Small intestine (tissue), 7 donors: ENCODE measurements around the gene RTP3. TPM values are rescaled to one million over a fixed set of nuclear protein-coding genes. Genes with fewer than 3 reads are reported as not detected.
"Not testable (repeated sequence)": the region's sequence is repeated elsewhere in the genome, so short reads cannot be mapped to it uniquely, and the experiment has no call there.

Experiments used
- DNase-seq, 2 donors: peaks; one replicate each; pipeline versions ENCODE4 v3.0.0 to v3.0.0-alpha.2; 2013
- FAIRE-seq: peaks from 2 replicates; lab custom pipeline; 2012; peaks lifted over from hg19 to GRCh38; lab: Jason Lieb, UNC
- H3K27ac ChIP-seq, 3 donors: one replicate each; pipeline ENCODE4 v1.5.1; 2013; ENCODE audit warnings: low read length in 2 of 3, mild to moderate bottlenecking in 2 of 3, control low read depth in 1 of 3, inconsistent platforms in 1 of 3, low read depth in 1 of 3, moderate library complexity in 1 of 3
- H3K27me3 ChIP-seq, 3 donors: one replicate each; pipeline ENCODE4 v1.6.1; 2013; ENCODE audit warnings: low read length in 3 of 3, inconsistent platforms in 1 of 3; ENCODE audit not compliant: control insufficient read depth in 3 of 3, insufficient read depth in 3 of 3
- H3K36me3 ChIP-seq, 3 donors: one replicate each; pipeline ENCODE4 v1.6.1; 2013; ENCODE audit warnings: low read length in 3 of 3, inconsistent platforms in 1 of 3, low read depth in 1 of 3, mild to moderate bottlenecking in 1 of 3, moderate library complexity in 1 of 3; ENCODE audit not compliant: control insufficient read depth in 3 of 3, insufficient read depth in 2 of 3
- H3K4me1 ChIP-seq, 3 donors: one replicate each; pipeline ENCODE4 v1.6.1; 2013; ENCODE audit warnings: low read length in 2 of 3, inconsistent platforms in 1 of 3, low read depth in 1 of 3, mild to moderate bottlenecking in 1 of 3, moderate library complexity in 1 of 3; ENCODE audit not compliant: control insufficient read depth in 3 of 3, insufficient read depth in 2 of 3
- H3K4me3 ChIP-seq, 3 donors: one replicate each; pipeline ENCODE4 v1.5.1; 2013; ENCODE audit warnings: low read length in 3 of 3, control low read depth in 1 of 3, inconsistent platforms in 1 of 3, low read depth in 1 of 3, mild to moderate bottlenecking in 1 of 3, moderate library complexity in 1 of 3
- H3K9me3 ChIP-seq, 2 donors: one replicate each; pipeline ENCODE4 v1.6.1; 2013; ENCODE audit warnings: low read depth in 1 of 2, low read length in 1 of 2; ENCODE audit not compliant: control insufficient read depth in 2 of 2, insufficient read depth in 1 of 2
- WGBS, 3 donors: extraction: QIAGEN DNeasy Blood & Tissue Kit; methylation state at CpG; one replicate each; pipeline ENCODE4 v1.1.7; 2013; 5-methylcytosine and 5-hydroxymethylcytosine counted together
- polyA plus RNA-seq, 4 donors: library from polyadenylated mRNA; stranded (reverse) in 3 of 4; unstranded in 1 of 4; fragments of 200-250 nt in 3 of 4; fragments of 120-200 nt in 1 of 4; gene quantifications; one replicate each; pipeline versions ENCODE4 v1.2.1 to v1.2.3, GENCODE V29; 2013
- donor health status: healthy with polysubstance abuse.
- donor health status: control.
- donor health status: control.
- donor health status: Bipolar disorder and iron deficiency.
- donor health status: healthy.

RTP3 gene
- polyA plus RNA-seq, 4 donors = 0.06 TPM; not detected in 3

DNA sequence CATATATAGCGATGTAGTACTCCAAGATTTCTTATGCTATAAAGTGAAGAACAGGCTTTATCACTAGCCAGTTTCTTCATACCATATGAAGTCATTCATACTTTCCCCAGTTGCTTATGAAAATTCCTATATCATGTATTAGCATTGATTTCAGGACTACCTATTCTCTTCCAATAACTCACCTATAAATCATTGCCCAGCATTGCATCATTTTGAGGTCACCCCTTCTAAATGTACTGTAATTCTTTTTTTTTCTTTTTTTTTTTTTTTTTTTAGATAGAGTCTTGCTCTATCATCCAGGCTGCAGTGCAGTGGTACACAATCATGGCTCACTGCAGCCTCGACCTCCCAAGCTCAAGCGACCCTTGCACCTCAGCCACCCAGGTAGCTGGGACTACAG, 27.1 kb downstream of the RTP3 start:
- H3K9me3 ChIP-seq = no peaks in the 10 kb centered on the region
- FAIRE-seq = no peak
- H3K4me1 ChIP-seq = no peaks in the 10 kb centered on the region
- H3K4me3 ChIP-seq = no peak overlapping the region
- no peak for DNase-seq
- WGBS, 3 donors = 90 to 93% (median 90%) methylated on average over 3 of the region's 3 CpGs
- H3K27ac ChIP-seq = no peak overlapping the region
- H3K27me3 ChIP-seq = no peaks in the 10 kb centered on the region
- H3K36me3 ChIP-seq = no peaks in the 10 kb centered on the region

DNA sequence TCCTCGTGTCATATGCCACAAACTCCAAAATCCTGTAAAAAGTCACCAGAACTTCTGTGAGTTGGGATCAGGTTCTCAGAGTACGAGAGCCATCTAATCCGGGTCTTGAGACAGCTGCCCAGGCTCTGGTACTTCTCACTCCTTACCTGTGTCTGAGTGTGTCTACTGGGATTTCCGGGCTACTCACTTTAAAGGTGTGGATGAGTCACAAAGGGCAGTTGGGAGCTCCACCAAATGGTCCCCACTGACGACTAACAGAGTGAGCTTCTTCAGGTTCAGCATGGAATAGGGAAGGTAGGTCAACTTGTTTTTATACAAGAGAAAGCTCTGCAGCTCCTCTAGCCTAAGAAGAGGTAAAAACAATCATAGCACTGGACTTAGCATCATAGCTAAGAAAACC, 29.5 kb downstream of the RTP3 start:
- Histone ChIP-seq H3K36me3 (no peaks in the 10 kb centered on the region), H3K9me3 (no peaks in the 10 kb centered on the region), H3K27me3 (no peaks in the 10 kb centered on the region), H3K4me1 (no peaks in the 10 kb centered on the region), H3K4me3 (no peak overlapping the region), H3K27ac (no peak overlapping the region)
- 87 to 89% (median 87%) methylated on average over 5 of the region's 5 CpGs for WGBS, 3 donors
- DNase-seq = no peak
- no peak for FAIRE-seq

DNA sequence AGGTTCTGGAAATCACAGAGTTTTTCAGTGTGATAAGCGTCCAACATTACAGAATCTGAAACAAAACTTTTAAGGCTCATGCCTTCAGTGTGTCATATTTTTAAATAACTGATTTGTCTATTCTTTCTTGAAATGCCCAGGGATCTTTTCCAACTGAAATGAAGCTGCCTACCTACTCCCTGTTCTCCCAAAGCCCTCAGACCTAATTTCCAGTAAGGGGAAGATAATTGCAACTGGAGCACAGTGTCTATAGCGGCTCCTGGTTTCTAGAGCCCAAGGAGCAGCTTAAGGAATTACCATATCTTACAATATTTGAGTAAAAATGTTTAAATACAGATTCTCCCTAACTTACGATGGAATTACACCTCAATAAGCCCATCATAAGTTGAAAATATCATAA, 35.3 kb downstream of the RTP3 start:
- no peak for DNase-seq
- Histone ChIP-seq H3K9me3 (no peaks in the 10 kb centered on the region), H3K36me3 (no peaks in the 10 kb centered on the region), H3K4me1 (no peaks in the 10 kb centered on the region), H3K27me3 (no peaks in the 10 kb centered on the region), H3K27ac (no peak overlapping the region), H3K4me3 (no peak overlapping the region)
- 87 to 94% (median 88%) methylated on average over 3 of the region's 3 CpGs for WGBS, 3 donors
- FAIRE-seq = no peak

DNA sequence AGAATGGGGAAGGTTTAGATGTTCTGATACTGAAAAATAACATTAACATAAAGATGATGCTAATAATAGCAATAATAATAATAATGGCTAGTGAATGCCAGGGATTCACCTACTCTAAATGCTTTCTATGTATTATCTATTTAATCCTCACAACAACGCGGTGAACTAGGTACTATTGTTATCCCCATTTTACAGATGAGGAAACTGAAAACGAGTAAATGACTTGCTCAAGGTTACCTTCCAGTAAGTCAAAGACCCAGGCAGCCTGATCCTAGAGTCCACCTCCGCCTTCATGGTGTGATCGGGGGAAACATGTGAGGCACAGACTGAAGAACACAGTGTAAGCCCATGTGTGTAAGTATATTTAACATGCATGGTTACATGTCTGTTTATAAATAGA, 38.0 kb downstream of the RTP3 start:
- H3K4me1 ChIP-seq = no peaks in the 10 kb centered on the region
- whole genome bisulfite sequencing, 3 donors = 94 to 96% (median 96%) methylated on average over 5 of the region's 5 CpGs
- H3K9me3 ChIP-seq = no peaks in the 10 kb centered on the region
- DNase-seq (no peak), FAIRE-seq (no peak)
- no peak overlapping the region for H3K4me3 ChIP-seq
- H3K27ac ChIP-seq = no peak overlapping the region
- H3K36me3 ChIP-seq = no peaks in the 10 kb centered on the region
- no peaks in the 10 kb centered on the region for H3K27me3 ChIP-seq

DNA sequence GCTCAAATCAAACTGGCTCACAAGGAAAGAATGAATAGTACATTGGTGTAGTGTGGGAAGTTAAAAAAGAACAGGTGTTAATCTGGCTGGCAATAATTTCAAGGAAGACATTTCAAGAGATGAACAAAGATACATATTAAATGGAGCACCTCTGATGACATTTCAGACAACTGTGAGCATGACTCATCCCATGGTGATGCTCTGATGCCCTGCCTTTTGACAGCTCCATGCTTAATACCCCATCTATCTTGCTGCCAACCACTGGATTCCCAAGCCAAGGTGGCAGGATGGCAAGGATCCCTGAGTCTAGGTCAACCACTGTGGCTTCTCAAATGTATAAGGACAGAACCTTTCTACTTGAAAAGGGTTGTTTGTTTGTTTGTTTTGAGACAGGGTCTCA, 39.0 kb downstream of the RTP3 start:
- Histone ChIP-seq H3K4me3 (no peak overlapping the region), H3K9me3 (no peaks in the 10 kb centered on the region), H3K4me1 (no peaks in the 10 kb centered on the region), H3K27me3 (no peaks in the 10 kb centered on the region), H3K36me3 (no peaks in the 10 kb centered on the region), H3K27ac (no peak overlapping the region)
- DNase-seq = no peak
- FAIRE-seq = no peak

DNA sequence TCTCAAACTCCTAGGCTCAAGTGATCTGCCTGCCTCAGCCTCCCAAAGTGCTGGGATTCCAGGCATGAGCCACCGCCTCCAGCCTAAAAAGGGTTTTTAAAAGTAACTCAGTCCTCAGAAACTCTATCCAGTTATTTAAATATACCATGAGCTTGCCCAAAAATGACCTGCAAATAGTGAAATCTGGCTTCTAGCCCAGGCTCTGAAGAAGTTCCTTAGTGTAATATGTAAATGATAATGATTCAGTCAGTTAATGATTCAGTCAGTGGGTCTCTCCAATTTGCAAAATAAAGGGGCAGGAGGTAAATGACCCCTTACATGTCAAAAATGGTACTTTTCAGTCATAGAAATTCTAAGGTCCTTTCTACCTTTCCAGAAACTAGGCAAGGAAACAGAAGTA, 39.5 kb downstream of the RTP3 start:
- DNase-seq = no peak
- Histone ChIP-seq H3K27ac (no peak overlapping the region), H3K27me3 (no peaks in the 10 kb centered on the region), H3K36me3 (no peaks in the 10 kb centered on the region), H3K4me1 (no peaks in the 10 kb centered on the region), H3K4me3 (no peak overlapping the region), H3K9me3 (no peaks in the 10 kb centered on the region)
- WGBS, 3 donors = 94 to 100% (median 94%) methylated on average over 1 of the region's 1 CpG
- FAIRE-seq = no peak

DNA sequence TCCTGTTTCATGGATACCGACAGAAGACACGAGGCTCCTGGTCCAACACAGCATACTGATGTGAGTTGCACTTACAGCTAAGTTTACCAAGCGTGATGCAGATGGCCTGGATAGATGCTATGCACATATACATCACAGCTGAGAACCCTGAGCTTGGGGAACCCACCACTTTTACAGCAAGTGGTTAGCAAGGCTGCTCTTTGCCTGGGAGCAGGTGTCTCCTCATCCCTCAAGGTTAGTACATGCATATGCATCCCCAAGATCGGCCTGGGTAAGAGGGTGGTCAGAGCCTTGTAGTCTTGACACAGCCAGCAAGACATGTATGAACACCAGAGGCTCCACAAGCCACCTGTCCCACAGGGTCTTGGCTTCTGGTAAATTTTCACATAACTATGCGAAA, 40.0 kb downstream of the RTP3 start:
- Histone ChIP-seq H3K36me3 (no peaks in the 10 kb centered on the region), H3K9me3 (no peaks in the 10 kb centered on the region), H3K4me1 (no peaks in the 10 kb centered on the region), H3K27ac (peak overlapping the region in 2 of 3 donors; percentile 22 to 77), H3K4me3 (no peak overlapping the region), H3K27me3 (no peaks in the 10 kb centered on the region)
- DNase-seq (no peak), FAIRE-seq (no peak)
- WGBS, 3 donors = 80 to 96% (median 84%) methylated on average over 5 of the region's 5 CpGs

DNA sequence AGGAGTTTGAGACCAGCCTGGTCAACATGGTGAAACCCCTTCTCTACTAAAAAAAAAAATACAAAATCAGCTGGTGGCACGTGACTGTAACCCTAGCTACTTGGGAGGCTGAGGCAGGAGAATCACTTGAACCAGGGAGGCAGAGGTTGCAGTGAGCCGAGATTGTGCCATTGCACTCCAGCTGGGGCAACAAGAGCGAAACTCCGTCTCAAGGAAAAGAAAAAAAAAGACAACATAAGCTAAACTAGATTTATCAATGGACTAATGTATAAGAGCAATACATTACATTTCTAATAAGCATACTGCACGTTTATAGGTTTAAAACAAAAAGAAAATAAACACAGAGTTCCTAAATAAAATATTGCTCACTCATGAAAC, 40.6 kb downstream of the RTP3 start:
- not testable (repeated sequence) for H3K4me3 ChIP-seq, H3K9me3 ChIP-seq, H3K4me1 ChIP-seq, H3K36me3 ChIP-seq, FAIRE-seq, DNase-seq, H3K27me3 ChIP-seq
- WGBS, 3 donors = 55 to 73% (median 61%) methylated on average over 5 of the region's 5 CpGs
- peak overlapping the region in 2 of 3 donors; percentile 22 to 77 for H3K27ac ChIP-seq

DNA sequence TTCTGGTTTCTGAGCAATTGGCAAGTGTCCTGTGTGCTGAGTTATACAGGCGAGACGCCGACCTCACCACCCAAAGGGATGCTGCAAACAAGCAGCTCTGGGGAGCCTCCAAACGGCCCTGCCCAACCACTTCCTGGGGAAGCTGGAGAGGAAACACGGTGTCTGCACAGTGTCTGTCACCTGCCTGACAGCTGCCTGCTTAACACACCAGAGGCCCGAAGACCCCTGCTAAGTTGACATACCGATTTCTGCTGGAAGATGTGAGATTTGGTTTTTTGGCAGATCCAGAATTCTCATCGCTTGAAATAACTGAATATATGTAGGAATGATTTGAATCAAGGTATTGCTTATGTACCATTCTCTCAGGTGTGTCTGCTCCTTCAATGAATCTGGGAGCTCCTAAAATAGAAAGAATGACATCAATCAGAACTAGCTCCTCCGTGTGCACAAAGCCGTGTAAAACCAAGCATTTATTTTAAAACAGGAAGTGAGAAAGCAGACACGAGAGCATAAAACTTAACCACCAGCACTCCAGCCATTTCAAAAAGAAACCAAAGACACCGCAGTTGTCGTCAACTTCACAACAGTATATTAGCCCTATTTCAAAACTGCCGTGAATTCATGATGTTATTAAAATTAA, 41.1 kb downstream of the RTP3 start:
- no peaks in the 10 kb centered on the region for H3K4me1 ChIP-seq
- FAIRE-seq = no peak
- no peak overlapping the region for H3K4me3 ChIP-seq
- WGBS, 3 donors = 35 to 81% (median 54%) methylated on average over 14 of the region's 14 CpGs
- peak; percentile 18 to 70 for DNase-seq
- peak overlapping the region in 2 of 3 donors; percentile 35 to 77 for H3K27ac ChIP-seq
- H3K27me3 ChIP-seq = no peaks in the 10 kb centered on the region
- no peaks in the 10 kb centered on the region for H3K9me3 ChIP-seq
- H3K36me3 ChIP-seq = no peaks in the 10 kb centered on the region
